ENCODE measurements around the gene NAALADL2.

Gene NAALADL2

DNA sequence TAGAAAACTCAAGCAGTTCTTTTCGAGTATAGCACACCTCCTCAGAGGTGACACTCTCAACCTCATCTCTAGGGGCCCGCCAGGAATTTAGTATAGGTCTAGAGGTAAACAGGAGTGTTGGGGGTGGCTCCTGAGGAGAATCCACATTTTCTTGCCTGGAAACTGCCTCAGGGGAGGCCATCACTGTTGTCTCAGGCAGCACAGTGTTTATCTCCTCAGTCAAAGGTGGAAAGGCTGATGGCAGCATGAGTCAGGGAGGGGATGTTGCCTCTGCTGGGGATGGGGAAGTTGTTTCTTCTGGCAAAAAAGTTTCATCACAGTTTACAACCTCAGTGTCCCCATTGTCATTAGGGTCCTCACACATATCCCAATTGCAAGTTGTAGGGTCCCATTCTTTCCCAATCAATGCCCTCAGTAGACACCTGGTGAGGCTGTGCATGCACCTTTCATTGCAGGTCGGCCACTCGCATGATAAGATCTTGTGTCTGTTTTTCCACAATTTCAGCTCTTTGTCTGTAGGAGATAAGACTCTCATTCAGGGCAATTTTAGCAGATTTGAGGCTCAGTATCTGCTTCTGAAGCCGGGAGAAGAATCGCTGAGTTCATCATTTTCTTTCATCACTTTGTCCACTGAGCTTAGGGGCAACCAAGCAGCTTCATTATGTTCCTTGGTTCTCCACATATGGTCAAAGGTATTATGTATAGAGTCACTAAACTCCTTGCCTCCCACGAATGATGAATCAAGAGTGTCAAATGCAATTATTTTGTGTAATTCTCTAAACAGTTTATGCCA lies 25.8 kb downstream of the NAALADL2 start:
- in situ Hi-C loops (cut with MboI; ENCODE audit: low sequenced_read_pairs), result no loop called here

GRCh38 chr3:174891524-174892203 lies 32.5 kb downstream of the NAALADL2 start:
- in situ Hi-C loops (cut with MboI; ENCODE audit: low sequenced_read_pairs), result no loop called here

DNA sequence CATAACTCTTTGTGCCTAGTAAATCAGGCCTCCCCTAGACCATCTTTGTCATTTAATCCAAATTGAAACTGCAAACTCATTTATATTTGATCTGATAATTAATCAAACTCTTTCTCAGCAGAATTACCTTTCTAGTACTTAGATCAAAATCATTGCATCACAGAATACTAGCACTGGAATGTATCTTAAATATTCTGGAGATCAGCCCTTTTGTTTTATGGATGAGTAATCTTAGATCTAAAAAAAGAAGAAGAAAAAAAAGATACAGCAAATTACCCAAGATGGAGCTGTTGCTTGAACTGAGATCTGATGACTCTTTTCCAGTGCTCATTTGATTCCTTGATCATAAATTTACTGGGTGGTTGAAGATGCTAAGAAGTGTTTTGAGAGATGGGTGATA lies 47.9 kb downstream of the NAALADL2 start:
- in situ Hi-C loops (cut with MboI; ENCODE audit: low sequenced_read_pairs), result no loop called here

DNA sequence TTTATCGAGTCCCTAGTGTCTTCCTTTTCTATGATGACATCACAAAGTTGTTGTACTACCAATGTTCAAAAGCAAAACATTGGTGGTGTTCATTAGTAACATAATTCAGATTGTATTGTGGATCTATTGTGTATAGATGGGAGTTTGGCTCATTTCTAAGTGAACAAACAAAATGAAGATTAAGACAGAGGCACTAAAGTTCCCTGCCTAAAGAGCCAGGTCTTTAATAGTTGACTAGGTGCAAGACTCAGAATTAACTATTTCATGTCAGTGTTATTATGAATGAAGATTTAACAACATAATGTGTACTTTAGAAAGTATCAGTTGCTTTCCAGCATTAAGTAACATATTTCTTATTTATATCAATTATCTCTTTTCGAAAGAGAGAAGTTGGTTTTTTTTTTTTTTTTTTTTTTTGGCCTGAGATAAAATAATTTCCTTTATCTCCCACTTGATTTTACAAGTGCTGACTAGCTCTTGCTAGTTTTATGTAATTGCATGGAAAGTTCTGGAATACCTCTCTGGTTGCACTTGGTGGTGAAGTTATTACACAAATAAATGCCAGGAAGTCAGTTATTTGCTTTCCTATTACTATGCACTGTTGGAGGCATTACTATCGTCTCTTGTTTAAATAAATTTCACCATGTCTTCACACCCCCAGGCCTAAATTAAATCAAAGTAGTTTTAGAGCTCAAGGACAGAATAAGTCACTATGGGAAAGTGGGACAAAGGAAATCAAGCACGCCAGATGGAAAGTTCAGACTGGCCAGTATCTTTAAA lies 48.7 kb downstream of the NAALADL2 start:
- in situ Hi-C loops (cut with MboI; ENCODE audit: low sequenced_read_pairs), result no loop called here

- in situ Hi-C loops (cut with MboI; ENCODE audit: low sequenced_read_pairs), result no loop called here
Measured at GRCh38 chr3:174931473-174932353, 72.6 kb downstream of the NAALADL2 start.

DNA sequence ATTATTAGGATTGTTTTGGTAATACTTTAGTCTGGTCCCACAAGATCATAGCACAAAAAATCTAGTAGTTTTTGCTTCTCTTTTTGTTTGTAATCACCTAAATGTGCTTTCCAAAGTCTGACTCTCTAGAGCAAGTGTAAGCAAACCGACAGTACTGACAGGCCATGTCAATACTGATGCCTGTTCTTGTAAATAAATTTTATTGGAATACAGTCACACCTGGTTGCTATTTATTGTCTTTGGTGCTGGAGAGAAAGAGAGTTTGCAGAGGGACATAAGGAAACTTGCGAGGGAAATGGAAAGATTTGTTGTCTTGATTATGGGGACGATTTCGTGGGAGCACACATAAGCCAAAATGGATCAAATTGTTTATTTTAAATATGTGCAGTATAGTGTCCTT lies 77.5 kb downstream of the NAALADL2 start:
- in situ Hi-C loops (cut with MboI; ENCODE audit: low sequenced_read_pairs), result no loop called here

GRCh38 chr3:174937478-174937877 lies 78.3 kb downstream of the NAALADL2 start:
- in situ Hi-C loops (cut with MboI; ENCODE audit: low sequenced_read_pairs), result no loop called here

- in situ Hi-C loops (cut with MboI; ENCODE audit: low sequenced_read_pairs), result no loop called here
Measured at GRCh38 chr3:174938102-174938501, 79.0 kb downstream of the NAALADL2 start.

GRCh38 chr3:174940151-174940550 lies 81.0 kb downstream of the NAALADL2 start:
- in situ Hi-C loops (cut with MboI; ENCODE audit: low sequenced_read_pairs), result no loop called here

DNA sequence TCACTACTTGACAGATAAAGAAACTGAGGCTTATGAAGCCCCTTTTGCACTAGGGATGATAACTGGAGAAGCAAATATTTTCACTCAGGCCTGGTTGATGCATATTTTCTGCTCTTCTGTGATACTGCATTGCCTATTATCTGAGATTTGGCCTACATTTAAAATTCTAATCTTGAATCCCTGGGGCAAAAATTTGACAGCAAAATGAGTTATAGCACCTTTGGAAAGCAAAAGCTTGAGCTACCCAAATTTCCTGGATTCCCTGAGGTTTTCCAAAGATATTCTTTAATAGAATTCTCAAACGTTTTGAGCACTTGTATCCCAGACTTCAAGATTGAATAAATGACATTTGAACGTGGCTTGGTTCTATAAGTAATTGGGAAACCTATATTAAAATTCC lies 86.1 kb downstream of the NAALADL2 start:
- in situ Hi-C loops (cut with MboI; ENCODE audit: low sequenced_read_pairs), result no loop called here

DNA sequence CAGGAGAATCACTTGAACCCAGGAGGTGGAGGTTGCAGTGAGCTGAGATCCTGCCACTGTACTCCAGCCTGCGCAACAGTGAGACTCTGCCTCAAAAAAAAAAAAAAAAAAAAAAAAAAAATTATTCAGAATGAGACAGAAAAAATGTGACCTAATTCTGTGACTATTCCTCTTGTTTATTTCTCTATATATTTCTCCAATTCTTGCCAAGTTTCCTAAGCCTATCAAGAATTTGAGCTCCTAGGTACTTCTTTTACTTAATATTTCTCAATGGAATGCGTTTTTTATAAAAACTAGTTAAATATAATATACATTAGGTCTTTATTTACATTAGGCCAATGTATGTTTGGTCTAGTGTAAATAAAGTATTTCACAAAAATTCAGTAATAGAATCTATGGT lies 86.8 kb downstream of the NAALADL2 start:
- in situ Hi-C loops (cut with MboI; ENCODE audit: low sequenced_read_pairs), result no loop called here

GRCh38 chr3:174949523-174949922 lies 90.4 kb downstream of the NAALADL2 start:
- in situ Hi-C loops (cut with MboI; ENCODE audit: low sequenced_read_pairs), result no loop called here

DNA sequence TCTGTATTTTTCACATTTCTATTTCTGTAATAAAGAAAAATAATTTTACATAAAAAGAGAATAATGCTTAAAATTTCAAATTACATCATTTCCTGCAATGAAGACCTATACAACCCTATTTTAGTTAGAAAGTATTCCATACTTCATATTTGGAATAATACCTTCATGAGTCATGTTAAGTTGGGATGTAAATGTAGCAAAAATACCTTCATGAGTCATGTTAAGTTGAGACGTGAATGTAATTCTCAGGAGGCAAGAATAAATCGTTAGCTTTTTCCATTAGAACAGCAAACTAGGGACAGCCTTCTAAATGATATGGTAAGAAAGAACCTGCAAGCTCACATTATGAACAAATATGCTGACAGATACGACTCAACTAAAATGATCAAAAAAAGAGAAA lies 91.9 kb downstream of the NAALADL2 start:
- in situ Hi-C loops (cut with MboI; ENCODE audit: low sequenced_read_pairs), result no loop called here

DNA sequence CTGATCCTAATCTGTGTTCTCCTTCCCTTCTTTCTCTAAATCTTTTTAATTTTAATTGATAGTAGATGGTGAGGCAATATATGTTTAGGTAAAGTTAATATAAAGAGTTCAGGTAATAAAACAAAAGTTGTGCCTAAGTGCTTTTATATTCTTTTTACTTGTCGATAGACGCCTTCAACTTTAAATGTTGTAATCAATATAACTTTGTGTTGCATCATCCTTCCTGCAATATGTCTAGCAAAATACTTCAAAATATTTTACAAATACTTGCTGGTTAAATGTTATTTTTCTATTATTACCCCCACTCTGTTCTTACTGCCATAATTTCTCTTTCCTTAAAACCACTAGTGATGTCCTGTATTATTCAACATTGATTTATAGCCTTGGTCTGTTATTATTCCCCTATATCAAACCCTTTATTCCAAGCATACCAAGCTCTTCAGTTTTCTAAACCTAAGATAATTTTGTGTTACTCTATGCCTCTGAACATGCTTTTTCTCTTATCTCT lies 92.4 kb downstream of the NAALADL2 start:
- in situ Hi-C loops (cut with MboI; ENCODE audit: low sequenced_read_pairs), result no loop called here

- in situ Hi-C loops (cut with MboI; ENCODE audit: low sequenced_read_pairs), result no loop called here
Measured at GRCh38 chr3:174953068-174953467, 93.9 kb downstream of the NAALADL2 start.

DNA sequence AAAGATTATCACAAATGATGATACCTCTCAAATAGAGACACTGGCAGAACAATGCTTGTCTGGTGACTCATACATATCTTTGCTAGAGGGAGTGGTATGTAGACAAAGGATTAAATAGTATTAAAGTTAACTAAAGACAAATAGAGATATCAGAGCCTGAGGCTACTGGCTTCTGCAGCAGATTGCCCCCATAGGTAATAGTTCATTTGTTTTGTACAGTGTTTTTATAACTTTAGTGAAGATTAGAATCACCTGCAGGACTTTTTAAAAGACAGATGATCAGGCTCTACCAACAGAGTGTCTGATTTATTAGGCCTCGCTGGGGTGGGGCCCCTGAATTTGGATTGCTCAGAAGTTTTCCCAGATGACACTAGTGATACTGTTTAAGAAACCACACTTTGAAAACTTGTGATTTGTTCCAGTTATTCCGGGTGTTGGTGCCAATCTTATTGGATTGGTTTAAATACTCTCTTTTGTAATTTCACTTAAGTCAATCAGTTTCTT lies 96.4 kb downstream of the NAALADL2 start:
- in situ Hi-C loops (cut with MboI; ENCODE audit: low sequenced_read_pairs), result no loop called here

GRCh38 chr3:174957081-174957480 lies 97.9 kb downstream of the NAALADL2 start:
- in situ Hi-C loops (cut with MboI; ENCODE audit: low sequenced_read_pairs), result no loop called here

GRCh38 chr3:174957551-174958001 lies 98.4 kb downstream of the NAALADL2 start:
- in situ Hi-C loops (cut with MboI; ENCODE audit: low sequenced_read_pairs), result no loop called here

GRCh38 chr3:174958671-174959328 lies 99.7 kb downstream of the NAALADL2 start:
- in situ Hi-C loops (cut with MboI; ENCODE audit: low sequenced_read_pairs), result no loop called here

Data from HL-60/S4 treated with phorbol 12-myristate 13-acetate at 8.2 ng/mL for 4 days and 3 days (cell line).